GM21737 (cell line): Measurements from ENCODE around the gene POLE.

Experiments
- ATAC-seq: cut with Tn5 transposase; IDR thresholded peaks from one replicate; pipeline ENCODE4 v1.9.1; 2021; ENCODE audit warnings: mild to moderate bottlenecking, moderate library complexity; ENCODE audit not compliant: unreplicated experiment

POLE gene, protein sequence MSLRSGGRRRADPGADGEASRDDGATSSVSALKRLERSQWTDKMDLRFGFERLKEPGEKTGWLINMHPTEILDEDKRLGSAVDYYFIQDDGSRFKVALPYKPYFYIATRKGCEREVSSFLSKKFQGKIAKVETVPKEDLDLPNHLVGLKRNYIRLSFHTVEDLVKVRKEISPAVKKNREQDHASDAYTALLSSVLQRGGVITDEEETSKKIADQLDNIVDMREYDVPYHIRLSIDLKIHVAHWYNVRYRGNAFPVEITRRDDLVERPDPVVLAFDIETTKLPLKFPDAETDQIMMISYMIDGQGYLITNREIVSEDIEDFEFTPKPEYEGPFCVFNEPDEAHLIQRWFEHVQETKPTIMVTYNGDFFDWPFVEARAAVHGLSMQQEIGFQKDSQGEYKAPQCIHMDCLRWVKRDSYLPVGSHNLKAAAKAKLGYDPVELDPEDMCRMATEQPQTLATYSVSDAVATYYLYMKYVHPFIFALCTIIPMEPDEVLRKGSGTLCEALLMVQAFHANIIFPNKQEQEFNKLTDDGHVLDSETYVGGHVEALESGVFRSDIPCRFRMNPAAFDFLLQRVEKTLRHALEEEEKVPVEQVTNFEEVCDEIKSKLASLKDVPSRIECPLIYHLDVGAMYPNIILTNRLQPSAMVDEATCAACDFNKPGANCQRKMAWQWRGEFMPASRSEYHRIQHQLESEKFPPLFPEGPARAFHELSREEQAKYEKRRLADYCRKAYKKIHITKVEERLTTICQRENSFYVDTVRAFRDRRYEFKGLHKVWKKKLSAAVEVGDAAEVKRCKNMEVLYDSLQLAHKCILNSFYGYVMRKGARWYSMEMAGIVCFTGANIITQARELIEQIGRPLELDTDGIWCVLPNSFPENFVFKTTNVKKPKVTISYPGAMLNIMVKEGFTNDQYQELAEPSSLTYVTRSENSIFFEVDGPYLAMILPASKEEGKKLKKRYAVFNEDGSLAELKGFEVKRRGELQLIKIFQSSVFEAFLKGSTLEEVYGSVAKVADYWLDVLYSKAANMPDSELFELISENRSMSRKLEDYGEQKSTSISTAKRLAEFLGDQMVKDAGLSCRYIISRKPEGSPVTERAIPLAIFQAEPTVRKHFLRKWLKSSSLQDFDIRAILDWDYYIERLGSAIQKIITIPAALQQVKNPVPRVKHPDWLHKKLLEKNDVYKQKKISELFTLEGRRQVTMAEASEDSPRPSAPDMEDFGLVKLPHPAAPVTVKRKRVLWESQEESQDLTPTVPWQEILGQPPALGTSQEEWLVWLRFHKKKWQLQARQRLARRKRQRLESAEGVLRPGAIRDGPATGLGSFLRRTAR (N-terminal part only)

DNA sequence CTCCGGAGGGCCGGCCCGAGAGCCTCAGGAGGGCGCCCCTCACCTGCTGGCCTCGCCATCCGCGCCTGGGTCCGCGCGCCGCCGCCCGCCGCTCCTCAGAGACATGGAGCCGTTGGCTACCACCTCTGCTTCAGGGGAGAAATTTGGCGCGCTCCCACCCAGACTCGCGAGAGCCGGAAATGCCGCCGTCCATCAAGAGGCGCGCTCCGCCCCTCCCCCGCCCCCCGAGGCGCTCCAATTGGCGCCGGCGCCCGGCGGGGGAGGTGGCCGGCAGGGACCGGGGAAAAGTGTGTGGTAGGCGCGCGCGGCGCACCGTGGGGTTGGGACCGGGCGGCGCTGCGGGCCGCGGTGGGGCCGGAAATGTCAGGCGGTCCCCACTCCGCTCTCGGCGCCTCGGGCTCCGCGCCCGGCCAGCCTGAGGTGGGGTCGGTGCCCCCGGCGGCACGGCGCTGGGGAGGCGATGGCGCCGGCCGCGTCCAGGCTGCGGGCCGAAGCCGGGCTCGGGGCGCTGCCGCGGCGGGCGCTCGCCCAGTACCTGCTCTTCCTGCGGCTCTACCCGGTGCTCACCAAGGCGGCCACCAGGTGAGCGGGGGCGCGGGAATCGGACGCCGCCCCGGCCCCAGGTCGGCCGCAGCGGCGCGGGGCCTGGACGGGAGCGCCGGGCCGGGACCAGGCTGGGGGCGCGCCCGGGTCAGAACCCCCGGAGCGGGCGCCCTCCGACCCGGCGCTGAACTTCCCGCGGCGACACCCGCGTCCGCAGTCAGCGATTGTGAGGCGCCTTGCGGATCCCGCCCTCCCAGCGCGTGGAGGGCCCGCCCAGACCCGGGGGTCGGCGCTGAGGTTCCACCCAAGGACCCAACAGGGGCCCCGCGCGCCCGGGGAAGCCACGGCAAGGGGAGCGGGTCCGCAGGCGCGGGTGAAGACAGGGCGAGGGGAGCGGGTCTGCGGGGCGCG is at the start of gene POLE, which contains the start of gene PXMP2:
POLE (minus strand) TSS at position 132 of the 954 bp plus-strand sequence; CDS start at position 105, 27 bp downstream.
PXMP2 (plus strand) TSS at position 377 of the 954 bp plus-strand sequence; CDS start at position 461, 84 bp downstream.
- peak; percentile 88 for ATAC-seq

DNA sequence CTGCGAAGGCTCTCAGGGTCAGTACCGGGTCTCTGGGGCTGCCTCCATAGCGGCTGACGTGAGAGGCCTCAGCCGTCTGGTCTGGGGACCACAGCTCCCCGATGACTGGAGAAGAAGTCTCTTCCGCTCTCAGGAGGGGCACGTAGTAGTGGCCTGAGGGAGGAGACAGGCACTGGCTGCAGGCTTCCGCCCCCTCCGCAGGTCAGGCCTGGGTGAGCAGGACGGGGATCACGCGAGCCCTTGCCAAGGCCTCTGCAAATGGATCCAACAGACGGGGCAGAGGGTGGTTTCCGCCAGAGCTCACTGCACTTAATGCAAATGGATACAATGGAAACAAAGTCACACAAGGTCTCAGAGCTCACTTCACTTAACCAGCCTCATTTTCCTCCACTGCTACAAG is 49.8 kb upstream of the POLE start:
- ATAC-seq, result no peak

DNA sequence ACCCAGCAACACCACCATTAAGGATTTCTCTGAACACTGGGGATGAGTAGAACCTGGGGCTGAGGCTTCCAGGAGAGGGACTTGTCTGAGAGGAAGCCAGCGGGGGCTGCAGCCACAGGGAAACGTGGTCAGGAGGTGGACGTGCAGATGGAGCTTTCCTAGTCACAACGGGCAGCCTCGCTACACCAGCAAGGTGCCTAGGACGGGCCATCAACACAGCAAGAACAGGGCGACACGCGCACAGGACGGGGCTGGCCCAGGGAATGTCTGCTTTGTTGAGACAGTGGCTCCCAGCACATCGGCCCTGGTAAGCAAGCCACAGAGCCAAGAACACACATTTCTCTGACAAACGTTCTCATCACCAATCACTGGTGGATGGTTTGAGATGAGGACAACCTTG is 49.2 kb upstream of the POLE start:
- no peak for ATAC-seq

DNA sequence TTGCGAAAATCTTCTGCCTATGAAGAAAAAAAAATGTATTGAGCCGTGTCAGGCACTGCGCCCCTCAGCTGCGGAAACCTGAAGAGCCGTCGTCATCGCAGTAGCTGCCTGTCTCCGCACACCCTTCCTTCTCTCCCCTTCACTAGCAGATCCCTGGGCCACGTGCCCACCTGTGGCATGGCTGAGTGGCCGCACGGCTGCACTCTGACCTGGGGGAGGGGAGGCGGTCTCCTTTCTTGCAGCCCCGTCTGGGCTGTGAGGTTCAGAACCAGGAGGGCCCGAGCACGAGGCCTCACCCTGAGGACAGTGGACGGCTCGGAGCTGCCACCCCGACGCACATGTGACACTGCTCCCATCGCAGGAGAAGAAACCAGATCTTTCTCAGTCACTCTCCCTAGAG is 48.4 kb upstream of the POLE start:
- ATAC-seq, result no peak

DNA sequence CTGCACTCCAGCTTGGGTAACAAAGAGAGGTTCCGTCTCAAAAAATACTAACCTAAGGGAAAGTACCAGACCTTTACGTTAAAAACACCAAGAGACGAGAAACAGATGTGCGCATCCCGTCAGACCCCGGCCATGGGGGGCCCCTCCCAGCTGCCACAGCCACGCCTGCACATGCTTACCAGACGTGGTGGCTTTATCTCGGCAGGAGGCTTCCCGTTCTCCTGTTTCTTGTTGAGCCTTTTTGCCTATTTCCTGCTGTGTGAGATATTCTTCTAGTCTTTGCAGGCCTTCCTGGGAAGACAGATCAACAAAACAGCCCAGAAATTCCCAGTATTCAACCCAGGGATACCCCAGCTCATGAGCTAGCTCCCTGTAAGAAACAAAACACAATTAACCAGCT is 47.1 kb upstream of the POLE start:
- no peak for ATAC-seq

DNA sequence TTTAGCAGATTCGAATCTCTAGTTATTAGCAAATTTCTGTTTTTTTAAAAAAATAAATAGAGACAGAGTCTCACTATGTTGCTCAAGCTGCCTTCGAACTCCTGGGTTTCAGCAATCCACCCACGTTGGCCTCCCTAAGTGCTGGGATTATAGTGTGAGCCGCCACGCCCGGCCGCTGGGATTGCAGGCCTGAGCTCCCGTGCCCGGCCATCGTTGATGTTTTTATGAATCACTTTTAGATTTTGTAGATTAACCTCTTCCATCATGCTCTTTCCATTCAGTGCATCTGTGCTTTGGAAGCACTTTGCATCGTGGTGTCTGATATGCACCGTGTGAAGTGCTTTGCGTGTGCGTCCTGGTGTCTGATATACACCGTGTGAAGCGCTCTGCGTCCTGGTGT is 44.4 kb upstream of the POLE start:
- ATAC-seq, result no peak

DNA sequence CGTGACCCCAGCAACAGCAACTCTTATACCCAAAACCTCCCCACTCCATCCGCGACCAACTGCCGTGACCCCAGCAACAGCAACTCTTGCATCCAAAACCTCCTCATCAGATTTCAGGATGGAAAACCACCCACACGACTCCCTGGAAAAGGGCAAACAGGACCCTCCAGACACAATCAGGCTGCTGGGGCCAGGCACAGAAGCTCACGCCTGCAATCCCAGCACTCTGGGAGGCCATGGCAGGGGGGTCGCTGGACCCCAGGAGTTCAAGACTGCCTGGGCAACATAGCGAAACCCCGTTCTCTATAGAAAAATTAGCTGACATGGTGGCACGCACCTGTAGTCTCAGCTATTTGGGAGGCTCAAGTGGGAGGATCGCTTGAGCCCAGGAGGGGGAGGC is 43.2 kb upstream of the POLE start:
- no peak for ATAC-seq

DNA sequence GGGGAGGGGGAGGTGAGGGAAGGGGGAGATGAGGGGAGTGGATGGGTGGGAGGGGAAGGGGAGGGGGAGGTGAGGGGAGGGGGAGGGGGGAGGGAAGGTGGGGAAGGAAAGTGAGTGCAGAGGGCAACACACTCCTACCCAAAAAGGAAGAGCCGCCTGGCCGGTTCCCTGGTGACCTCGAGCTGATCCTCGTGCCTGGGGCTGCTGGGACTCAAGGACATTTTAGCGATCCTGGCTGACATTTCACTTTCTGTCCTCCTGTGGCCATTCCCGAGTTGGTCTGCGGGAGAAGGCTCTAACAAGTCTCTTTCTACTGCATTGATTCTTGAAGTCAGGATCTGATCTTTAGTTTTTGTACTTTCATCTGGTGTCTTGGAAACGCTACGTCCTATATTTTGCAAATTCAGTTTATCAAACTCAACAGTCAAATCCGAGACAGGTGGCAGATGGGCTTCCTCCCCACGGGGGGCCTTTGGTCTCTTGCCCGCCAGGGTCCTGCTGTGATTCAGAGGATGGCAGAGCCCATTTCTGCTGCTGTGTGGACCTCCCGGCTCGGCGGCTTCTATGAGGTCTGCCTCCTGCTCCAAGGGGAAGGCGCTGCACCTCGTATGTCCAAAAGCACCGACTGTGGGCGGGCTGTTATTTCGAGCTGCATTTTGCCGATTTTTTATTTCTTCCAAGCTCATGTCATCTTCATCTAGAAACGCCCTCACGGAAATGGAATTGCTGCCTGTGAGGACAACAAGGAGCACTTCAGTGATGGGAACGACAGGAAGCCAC is 42.6 kb upstream of the POLE start:
- no peak for ATAC-seq

DNA sequence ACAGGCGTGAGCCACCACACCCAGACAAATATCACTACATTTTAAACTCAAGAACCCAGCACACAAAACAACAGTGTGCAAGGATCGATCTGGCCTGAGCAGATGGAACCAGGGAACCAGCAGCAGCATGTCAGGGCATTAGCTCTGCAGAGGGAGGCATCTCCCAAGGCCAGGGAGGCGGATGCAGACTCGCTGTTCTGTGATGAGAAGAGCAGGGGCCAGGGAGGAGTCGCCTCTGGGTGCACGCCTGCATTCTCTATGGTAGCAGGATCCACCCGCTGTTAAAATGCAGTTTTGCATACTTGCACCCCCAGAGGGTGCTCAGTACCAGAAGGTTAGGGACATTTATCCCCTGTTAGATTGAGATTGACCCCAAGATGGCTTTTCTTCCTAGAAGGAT is 41.4 kb upstream of the POLE start:
- ATAC-seq, result no peak

DNA sequence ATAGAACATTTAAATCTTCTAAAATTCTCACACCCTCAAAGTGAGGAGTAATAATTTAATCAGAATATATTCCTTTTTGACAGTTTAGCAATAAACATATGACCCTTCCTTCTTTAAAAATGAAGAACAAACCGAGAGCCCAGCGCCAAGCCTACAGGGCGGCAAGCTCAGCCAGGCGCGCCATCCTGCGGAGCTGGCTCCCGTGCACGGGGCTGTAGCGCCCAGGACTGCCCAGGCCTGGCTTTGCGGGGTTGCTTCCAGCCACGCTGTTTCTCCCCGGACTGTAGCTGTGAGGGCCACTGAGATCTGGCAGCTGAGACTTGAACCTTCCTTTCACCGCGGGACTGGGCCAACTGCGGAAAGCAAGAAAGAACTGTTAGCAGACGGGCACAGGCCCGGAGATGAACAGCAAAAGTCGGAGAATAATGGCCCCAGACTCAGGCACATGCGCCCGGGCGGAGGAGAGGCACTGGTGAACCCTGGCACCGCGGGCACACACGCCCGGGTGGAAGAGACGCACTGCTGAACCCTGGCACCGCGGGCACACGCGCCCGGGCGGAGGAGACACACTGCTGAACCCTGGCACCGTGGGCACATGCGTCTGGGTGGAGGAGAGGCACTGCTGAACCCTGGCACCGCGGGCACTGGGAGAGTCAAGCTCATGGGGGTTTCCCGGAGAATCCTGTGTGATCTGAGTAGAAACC is 40.1 kb upstream of the POLE start:
- no peak for ATAC-seq

DNA sequence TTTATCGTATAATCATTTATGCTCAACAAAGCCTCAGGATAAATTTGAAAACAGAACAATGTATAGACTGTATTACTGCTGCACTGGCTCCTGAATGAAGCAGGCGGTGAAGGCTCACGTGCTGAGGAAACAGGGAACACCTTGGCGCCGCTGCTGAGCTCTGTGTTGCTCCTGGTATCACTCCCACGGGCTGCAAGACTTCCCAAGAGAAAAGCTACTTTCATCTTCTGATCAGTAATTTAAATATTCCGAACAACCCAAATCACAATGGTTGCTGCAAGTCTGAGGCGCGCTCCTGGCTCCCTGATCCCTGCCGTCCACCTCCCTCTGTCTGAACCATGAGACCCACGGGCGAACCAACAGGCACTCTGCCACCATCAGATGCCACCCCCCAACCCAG is 39.2 kb upstream of the POLE start:
- no peak for ATAC-seq

DNA sequence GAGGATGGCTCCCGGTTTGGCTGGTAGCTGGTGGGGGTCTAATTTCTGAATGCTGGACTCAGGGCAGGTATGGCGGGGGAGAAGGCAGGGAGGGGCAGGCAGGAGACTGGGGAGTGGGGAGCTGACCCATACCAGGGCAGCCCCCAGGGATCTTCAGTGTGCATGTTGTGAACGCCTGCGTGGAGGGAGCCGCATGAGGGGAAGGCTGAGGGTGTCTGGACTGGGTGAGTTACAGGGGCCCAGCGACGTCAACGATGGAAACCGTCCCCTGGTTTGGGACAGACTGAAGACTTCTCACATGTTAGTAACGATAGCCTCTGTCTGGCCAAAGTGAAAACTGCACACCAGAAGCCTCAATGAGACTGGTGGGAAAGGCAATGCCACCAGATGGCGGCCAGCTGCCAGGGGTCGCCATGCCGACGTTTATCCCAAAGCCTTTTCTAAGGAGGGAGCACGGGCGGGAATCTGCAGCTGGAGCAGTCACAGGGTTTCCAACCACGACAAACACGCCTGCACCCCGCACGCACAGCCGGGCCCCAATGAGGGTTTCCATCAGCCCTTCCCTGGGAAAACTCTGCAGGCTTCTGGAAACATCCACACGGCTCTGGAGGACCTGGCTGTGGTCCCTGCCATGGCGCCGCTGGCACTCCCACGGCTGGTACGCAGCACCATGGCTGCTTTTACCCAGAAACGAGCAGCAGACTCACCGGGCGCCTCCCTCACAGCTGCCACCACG is 37.5 kb upstream of the POLE start:
- no peak for ATAC-seq

DNA sequence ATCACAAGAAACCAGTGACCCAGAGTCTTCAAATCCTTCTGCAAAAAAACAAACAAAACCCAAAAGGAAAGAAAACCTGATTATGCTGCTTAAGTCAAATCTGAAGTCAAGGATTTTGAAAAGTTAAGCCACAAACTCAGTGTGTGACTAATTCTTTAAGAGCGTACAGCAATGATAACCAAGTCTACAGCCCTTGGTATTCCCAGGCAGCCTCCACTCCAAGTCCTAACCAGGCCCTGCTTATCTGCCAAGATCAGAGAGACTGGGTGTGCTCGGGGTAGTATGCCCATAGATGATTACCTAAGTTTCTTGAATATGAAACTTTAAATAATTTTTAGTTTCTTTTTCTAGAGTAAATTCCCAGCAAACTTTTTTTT is 36.6 kb upstream of the POLE start:
- ATAC-seq, result no peak

DNA sequence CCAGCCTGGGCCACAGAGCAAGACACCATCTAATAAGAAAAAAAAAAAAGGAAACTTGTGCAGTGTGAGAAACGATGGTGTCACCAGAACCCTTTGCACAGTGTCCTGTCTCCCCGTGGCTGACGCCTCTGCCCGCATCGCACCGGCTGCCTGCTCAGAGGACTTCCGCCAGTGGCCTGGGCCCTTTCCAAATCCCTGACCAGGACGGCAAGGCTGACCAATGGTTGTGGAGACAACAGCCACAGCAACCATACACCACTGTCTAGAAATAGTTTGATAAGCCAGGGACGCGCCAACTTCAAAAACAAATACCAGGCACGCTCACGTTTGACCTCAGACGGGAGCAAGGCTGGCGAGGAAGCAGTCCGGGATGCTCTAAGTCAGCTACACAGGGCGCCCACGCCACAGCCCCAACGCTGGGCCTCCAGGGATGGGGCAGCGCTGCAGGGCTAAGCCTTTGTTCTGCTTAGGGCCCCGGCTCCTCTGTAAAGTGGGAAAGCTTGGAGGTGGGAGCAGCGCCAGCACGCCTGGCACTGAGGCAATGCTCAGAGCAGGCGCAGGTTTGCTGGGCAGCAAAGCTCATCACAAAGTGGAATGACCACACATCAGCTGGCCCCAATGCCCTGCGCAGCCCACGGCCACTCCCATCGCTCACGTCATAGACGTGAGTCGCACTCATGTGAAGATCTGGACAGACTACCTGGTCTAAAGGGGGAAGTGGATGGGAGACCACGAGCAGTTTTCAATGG is 36.0 kb upstream of the POLE start:
- ATAC-seq, result no peak

DNA sequence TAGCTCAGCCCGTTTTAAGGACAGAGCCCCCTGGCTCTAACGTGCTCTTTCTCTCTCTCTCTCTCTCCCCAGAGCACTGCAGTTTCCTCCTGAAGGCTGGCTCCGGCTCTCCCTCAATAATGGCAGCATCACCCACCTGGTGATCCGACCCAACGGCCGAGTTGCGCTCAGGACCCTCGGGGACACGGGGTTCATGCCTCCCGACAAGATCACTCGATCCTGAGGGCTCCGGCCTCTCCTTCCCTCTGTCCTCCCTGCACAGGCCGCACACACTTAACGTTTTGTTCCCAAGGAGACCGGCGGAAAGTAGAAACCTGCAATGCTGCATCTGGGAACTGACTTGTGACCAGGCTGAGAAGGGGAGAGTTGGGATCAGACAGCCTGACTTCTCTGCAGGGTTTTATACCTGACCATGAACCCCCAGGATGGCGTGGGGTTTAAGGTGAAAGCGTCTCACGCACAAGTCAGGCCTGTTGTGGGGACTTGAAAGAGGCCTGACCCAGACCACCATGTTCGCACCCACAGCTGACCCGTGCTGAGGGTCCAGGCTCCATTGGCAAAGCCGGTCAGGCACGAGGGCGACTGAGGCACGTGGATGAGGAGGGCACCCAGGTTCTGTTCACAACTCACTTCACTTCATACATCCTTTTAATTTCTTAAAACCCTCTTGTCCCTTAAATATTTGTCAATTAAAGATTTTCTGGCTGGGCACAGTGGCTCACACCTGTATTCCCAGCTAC is 33.6 kb upstream of the POLE start:
- ATAC-seq, result no peak

DNA sequence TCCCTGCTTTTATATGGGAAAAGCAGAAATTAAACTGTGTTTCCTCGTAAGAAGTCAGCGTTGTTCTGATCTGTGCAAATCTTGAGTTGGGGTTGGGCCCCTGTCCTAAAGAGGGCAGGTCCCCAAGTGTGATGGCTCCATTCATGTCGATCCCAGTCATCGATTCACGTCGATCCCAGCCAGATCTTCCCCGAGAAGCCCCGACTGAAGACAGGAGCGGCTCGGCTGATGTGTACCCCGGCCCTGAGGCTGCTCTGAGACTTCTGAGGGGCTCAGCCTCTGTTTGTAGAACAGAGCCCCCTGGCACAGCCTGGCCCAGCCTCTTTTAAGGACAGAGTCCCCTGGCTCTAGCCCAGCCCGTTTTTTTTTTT is 32.8 kb upstream of the POLE start:
- no peak for ATAC-seq
